GM18907 (cell line): ENCODE data around the gene SUPT4H1.

Experiments used
- ATAC-seq: cut with Tn5 transposase; IDR thresholded peaks from one replicate; pipeline ENCODE4 v1.9.1; 2021; ENCODE audit warnings: mild to moderate bottlenecking, moderate library complexity; ENCODE audit not compliant: unreplicated experiment

The SUPT4H1 gene

GRCh38 chr17:58381124-58382035 lies 29.4 kb upstream of the SUPT4H1 start:
- ATAC-seq: no peak

- no peak for ATAC-seq
These were observed 28.5 kb upstream of the SUPT4H1 start for GRCh38 chr17:58380207-58381123.

GRCh38 chr17:58379511-58379824 lies 27.5 kb upstream of the SUPT4H1 start:
- no peak for ATAC-seq

- ATAC-seq: no peak
These were observed 26.9 kb upstream of the SUPT4H1 start for GRCh38 chr17:58378733-58379510.

- no peak for ATAC-seq
These were observed 25.7 kb upstream of the SUPT4H1 start for GRCh38 chr17:58377661-58378060.

- ATAC-seq: no peak
These were observed 25.1 kb upstream of the SUPT4H1 start for GRCh38 chr17:58377093-58377601.

GRCh38 chr17:58376472-58377000 lies 24.5 kb upstream of the SUPT4H1 start:
- ATAC-seq: no peak

GRCh38 chr17:58375811-58376210 lies 23.8 kb upstream of the SUPT4H1 start:
- no peak for ATAC-seq

GRCh38 chr17:58375256-58375655 lies 23.3 kb upstream of the SUPT4H1 start:
- ATAC-seq: no peak

- no peak for ATAC-seq
These were observed 21.9 kb upstream of the SUPT4H1 start for GRCh38 chr17:58373923-58374322.

- no peak for ATAC-seq
These were observed 21.0 kb upstream of the SUPT4H1 start for GRCh38 chr17:58373003-58373402.

GRCh38 chr17:58371300-58371950 lies 19.4 kb upstream of the SUPT4H1 start:
- ATAC-seq: no peak

- no peak for ATAC-seq
These were observed 18.7 kb upstream of the SUPT4H1 start for GRCh38 chr17:58370716-58371115.

GRCh38 chr17:58370309-58370708 lies 18.3 kb upstream of the SUPT4H1 start:
- ATAC-seq: no peak

GRCh38 chr17:58369214-58370031 lies 17.4 kb upstream of the SUPT4H1 start:
- no peak for ATAC-seq

- ATAC-seq: no peak
These were observed 16.8 kb upstream of the SUPT4H1 start for GRCh38 chr17:58368860-58369213.

GRCh38 chr17:58367461-58367860 lies 15.5 kb upstream of the SUPT4H1 start:
- no peak for ATAC-seq

GRCh38 chr17:58365980-58366595 lies 14.1 kb upstream of the SUPT4H1 start:
- no peak for ATAC-seq
